ENCODE measurements around the gene TAS2R1. TPM values are rescaled to one million over a fixed set of nuclear protein-coding genes. Genes with fewer than 3 reads are reported as not detected.

The TAS2R1 gene
- total RNA-seq, 2 donors from 2014 or later, result not detected

GRCh38 chr5:9596171-9596780 is 33.9 kb downstream of the TAS2R1 start:
- Mint-ChIP-seq H3K36me3 (ENCODE audit: low read depth) (no peaks in the 10 kb centered on the region), H3K4me3 (no peak overlapping the region), H3K27me3 (no peaks in the 10 kb centered on the region), H3K27ac (no peak overlapping the region), H3K4me1 (no peaks in the 10 kb centered on the region)
- no peaks in the 10 kb centered on the region for H3K9me3 ChIP-seq (ENCODE audit: control insufficient read depth, low read length, poor library complexity, severe bottlenecking)
- ATAC-seq (no peak), DNase-seq (no peak)

GRCh38 chr5:9594913-9595312 is 35.2 kb downstream of the TAS2R1 start:
- H3K4me3 Mint-ChIP-seq, result no peak overlapping the region
- H3K27me3 Mint-ChIP-seq, result no peaks in the 10 kb centered on the region
- no peaks in the 10 kb centered on the region for H3K9me3 ChIP-seq (ENCODE audit: control insufficient read depth, low read length, poor library complexity, severe bottlenecking)
- H3K36me3 Mint-ChIP-seq (ENCODE audit: low read depth), result no peaks in the 10 kb centered on the region
- H3K4me1 Mint-ChIP-seq, result no peaks in the 10 kb centered on the region
- DNase-seq, result no peak
- no peak overlapping the region for H3K27ac Mint-ChIP-seq
- no peak for ATAC-seq

GRCh38 chr5:9589049-9589835 is 40.9 kb downstream of the TAS2R1 start:
- H3K9me3 ChIP-seq (ENCODE audit: control insufficient read depth, low read length, poor library complexity, severe bottlenecking), result no peaks in the 10 kb centered on the region
- ATAC-seq (no peak), DNase-seq (no peak)
- Mint-ChIP-seq H3K27ac (no peak overlapping the region), H3K27me3 (no peaks in the 10 kb centered on the region), H3K36me3 (ENCODE audit: low read depth) (no peaks in the 10 kb centered on the region), H3K4me3 (no peak overlapping the region), H3K4me1 (no peaks in the 10 kb centered on the region)

GRCh38 chr5:9588254-9588653 is 41.9 kb downstream of the TAS2R1 start:
- no peaks in the 10 kb centered on the region for H3K4me1 Mint-ChIP-seq
- H3K27ac Mint-ChIP-seq, result no peak overlapping the region
- ATAC-seq (no peak), DNase-seq (no peak)
- H3K36me3 Mint-ChIP-seq (ENCODE audit: low read depth), result no peaks in the 10 kb centered on the region
- no peaks in the 10 kb centered on the region for H3K27me3 Mint-ChIP-seq
- H3K4me3 Mint-ChIP-seq, result no peak overlapping the region
- no peaks in the 10 kb centered on the region for H3K9me3 ChIP-seq (ENCODE audit: control insufficient read depth, low read length, poor library complexity, severe bottlenecking)

- Mint-ChIP-seq H3K27ac (no peak overlapping the region), H3K27me3 (no peaks in the 10 kb centered on the region), H3K36me3 (ENCODE audit: low read depth) (no peaks in the 10 kb centered on the region), H3K4me3 (no peak overlapping the region), H3K4me1 (no peaks in the 10 kb centered on the region)
- DNase-seq (no peak), ATAC-seq (no peak)
- H3K9me3 ChIP-seq (ENCODE audit: control insufficient read depth, low read length, poor library complexity, severe bottlenecking), result no peaks in the 10 kb centered on the region
Measured at GRCh38 chr5:9587135-9587534, 43.0 kb downstream of the TAS2R1 start.

GRCh38 chr5:9582406-9582805 is 47.7 kb downstream of the TAS2R1 start:
- no peak for ATAC-seq
- Mint-ChIP-seq H3K4me3 (no peak overlapping the region), H3K36me3 (ENCODE audit: low read depth) (no peaks in the 10 kb centered on the region), H3K27me3 (no peaks in the 10 kb centered on the region), H3K27ac (no peak overlapping the region), H3K4me1 (no peaks in the 10 kb centered on the region)
- no peak for DNase-seq
- no peaks in the 10 kb centered on the region for H3K9me3 ChIP-seq (ENCODE audit: control insufficient read depth, low read length, poor library complexity, severe bottlenecking)

Other genes starting within 250 kb of the TAS2R1 start
- under 1 TPM; 0.75 to 0.94 TPM for gene SEMA5A, start 84.3 kb downstream of the TAS2R1 start, total RNA-seq

Data from T-helper 17 cell (primary cell).